Erythroblast (primary cell): ENCODE results near the gene TMEM95.

Experiments used
- DNase-seq, 2 experiments: peaks; one replicate each; lab custom pipeline; 2025; lab: John Stamatoyannopoulos, UW
- GATA1 ChIP-seq: IDR thresholded peaks from 2 replicates; pipeline ENCODE4 v1.6.1; 2011; ENCODE audit warnings: low read depth, mild to moderate bottlenecking, control low read depth, low read length, moderate library complexity
- POLR2A ChIP-seq: IDR thresholded peaks from 2 replicates; pipeline ENCODE4 v1.6.1; 2011; ENCODE audit warnings: mild to moderate bottlenecking, low read length

The TMEM95 gene

DNA sequence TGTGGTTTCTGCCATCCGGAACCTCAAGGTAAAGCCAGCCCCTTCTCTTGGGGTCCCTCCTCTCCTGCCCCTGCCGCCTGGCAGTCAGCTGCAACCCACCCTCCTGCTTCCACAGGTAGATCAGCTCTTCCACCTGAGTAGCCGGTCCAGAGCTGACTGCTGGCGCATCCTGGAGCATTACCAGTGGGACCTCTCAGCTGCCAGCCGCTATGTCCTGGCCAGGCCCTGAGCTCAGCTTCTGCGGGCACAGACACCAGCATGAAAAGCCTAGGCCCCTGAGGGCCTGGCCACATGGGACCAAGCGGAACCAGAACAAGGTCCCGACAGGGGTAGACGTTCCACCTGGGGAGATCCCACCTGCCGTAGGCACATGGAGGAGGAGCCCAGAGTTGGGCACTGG, 33.9 kb downstream of the TMEM95 start:
- no peak for DNase-seq
- TF ChIP-seq POLR2A (no peak), GATA1 (no peak)

DNA sequence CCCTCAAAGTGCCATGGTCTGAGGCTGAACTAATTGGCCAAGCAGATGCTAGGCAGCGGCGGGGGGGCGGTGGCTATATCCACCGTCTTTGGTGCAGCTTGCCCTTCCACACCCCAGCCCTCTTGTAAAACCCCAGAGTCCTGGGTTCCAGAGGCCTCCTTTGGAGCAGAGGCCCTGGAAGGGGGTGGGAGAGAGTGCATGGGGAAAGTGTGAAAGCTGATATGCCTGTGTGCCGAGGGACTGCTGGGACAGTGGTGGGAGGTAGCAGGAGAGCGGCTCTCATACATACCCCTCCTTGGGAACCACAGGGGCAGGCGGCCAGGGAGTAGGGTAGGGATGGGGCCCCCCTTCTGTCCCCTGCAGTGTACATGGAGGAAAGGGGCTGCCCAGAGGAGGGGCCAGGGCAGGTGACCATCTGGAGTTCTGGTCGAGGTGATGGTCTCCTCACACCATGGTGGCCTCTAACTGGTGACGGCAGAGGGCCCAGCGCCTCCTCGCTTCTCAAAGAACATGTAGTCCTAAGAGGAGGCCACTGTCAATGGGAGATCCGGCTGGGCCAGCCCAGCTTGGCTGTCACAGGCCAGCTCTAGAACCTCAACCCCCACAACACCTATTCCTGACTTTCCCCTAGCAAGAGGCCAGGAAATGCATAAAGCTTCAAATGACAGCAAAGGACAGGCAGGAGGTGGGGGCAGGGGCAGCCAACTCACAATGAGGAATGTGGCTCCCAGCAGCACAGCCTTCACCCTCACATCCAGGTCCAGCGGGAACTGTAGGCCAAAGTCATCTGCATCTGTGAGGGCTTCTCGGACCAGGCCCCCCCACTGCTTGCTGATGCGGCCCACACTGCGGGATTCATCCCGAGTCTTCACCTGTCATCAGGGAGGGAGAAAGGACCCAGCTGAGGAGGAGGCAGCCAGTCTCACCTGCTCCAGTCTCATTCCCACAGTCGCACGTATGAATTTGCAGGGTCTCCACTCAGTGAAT, 35.3 kb downstream of the TMEM95 start:
- TF ChIP-seq GATA1 (no peak), POLR2A (no peak)
- no peak for DNase-seq

GRCh38 chr17:7391307-7391706, 36.4 kb downstream of the TMEM95 start:
- no peak for DNase-seq
- TF ChIP-seq GATA1, result no peak
- TF ChIP-seq POLR2A, result no peak

GRCh38 chr17:7392696-7393612, 38.0 kb downstream of the TMEM95 start:
- TF ChIP-seq POLR2A (no peak), GATA1 (no peak)
- no peak for DNase-seq

DNA sequence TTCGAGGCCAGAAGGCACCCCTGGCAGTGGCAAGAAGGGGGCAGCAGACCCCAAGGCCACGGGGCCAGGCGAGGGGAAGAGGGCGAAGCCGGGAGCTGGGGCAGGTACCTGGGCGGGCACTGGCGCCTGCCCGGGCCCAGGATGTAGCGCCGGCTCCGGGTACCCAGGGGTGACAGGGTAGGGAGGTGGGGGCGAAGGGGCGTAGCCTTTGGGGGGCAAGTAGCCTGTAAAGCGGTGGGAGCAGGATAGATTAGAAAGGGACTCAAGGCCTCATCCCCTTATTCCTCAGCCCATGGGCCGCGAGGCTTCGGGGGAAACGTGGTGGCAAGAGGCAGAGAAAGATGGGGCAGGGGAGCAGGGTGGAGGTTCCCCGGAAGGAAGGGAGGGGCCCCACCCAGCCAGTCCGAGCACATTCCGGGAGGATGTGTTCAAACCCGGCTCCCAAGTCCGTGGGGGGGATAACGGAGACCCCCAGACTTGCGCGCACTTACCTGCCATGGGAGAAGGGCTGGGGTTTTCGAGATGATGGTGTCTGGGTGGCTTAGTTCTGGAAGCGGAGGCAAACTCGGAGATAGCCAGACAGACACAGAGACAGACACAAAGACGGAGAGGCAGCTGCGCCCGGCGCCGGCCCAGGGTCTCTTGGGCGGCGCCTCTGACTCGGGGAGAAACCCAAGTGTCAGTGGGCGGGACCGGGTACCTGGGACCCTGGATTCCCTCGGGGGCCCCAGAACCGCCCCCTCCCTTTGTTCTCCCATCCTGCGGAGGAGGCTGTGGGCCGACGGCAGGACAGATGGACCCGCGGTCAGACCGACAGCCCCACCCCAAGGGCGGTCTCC, 38.9 kb downstream of the TMEM95 start:
- TF ChIP-seq GATA1 (no peak), POLR2A (no peak)
- DNase-seq, result peak in 1 of 2 experiments; percentile 64

DNA sequence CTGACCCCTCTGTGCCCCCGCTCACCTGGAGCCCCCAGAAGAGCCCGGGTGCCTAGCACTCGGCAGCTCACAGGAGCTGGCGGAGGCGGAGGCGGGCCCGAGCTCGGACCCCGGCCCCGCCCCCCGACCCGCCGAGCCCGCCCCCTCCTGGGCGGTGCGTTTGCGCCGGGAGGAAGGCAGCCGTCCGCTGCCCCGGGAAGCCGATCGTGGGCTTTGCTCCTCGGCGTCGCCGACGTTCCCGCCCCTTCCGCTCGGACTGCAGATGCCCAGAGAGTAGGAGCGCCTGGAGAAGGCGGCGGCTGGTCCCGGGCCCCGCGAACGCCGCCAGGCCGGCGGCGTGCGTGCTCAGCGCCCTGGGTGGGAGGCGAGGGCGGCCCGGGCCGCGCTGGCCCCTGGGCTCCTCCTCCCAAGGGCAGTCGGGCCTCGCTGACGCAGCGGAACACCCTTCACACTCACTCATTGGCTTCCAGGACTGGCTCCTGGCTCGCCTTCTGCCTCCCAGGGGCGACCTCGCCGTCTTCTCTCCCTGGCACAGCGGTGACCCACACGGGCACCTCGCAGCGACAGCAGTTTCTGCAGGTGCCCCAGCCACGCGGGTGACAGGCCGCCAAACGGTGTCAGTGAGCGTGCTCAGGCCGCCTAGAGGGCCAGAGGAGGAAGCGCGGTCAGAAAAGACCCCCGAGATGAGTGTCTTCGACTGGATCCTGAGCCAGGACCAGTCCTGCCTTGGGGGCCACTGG, 39.7 kb downstream of the TMEM95 start, which contains the start of gene PLSCR3:
PLSCR3 (minus strand) TSS at position 74 of the 740 bp plus-strand sequence. CDS start 415 bp downstream, outside the sequence.
- peak; percentile 88 for TF ChIP-seq POLR2A
- TF ChIP-seq GATA1, result no peak
- peak; percentile 83 to 90 for DNase-seq

- TF ChIP-seq POLR2A, result no peak
- no peak for TF ChIP-seq GATA1
- DNase-seq, result no peak
Measured at GRCh38 chr17:7396147-7396546, 41.2 kb downstream of the TMEM95 start.

- TF ChIP-seq GATA1, result no peak
- no peak for TF ChIP-seq POLR2A
- DNase-seq, result no peak
Measured at GRCh38 chr17:7398612-7399011, 43.7 kb downstream of the TMEM95 start.

DNA sequence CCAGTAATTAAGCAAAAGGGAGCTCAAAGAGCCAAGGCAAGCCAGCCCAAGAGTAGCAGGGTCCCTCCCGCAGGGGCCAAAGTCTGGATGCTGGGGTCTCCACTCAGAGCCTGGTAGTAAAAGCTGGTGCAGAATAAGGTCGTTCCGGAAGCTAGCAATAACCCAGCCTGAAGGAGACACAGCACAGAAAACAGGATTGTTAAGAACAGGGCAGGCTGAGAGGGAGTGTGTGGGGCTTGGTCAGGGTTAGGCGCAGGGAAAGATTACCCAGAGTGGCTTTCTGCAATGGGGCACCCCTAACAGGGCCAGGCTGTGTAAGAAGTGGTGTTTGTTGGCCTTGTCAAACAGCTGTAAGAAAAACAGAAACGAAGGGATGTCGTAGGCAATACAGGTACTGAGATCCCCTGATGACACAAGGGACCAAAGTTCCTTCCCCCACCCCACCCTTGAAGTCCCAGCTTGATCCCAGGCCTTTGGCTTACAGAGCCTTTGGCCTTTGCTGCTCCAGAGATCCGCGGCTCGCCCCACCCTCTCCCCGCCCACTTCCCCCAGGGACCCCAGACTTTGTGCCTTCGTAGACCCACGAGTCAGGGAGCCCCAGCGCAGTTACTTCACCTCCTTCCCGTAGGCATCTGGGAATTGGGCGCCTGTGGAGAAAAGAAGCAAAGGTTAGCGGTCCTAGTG, 48.2 kb downstream of the TMEM95 start:
- DNase-seq, result peak; percentile 54 to 73
- TF ChIP-seq GATA1 (no peak), POLR2A (no peak)

DNA sequence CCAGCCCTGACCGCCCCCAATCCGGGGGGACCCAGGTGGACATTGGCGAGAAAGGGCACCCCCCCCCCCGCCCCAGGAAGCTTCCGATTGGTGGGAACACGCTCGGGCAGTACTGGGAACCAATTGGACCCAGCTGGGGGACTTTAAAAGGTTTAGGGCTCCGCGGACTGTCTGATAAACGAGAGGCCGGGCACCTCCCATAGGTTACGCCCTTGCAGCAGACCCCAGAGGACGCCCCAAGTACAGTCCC, 48.7 kb downstream of the TMEM95 start:
- TF ChIP-seq GATA1, result no peak
- no peak for TF ChIP-seq POLR2A
- no peak for DNase-seq

DNA sequence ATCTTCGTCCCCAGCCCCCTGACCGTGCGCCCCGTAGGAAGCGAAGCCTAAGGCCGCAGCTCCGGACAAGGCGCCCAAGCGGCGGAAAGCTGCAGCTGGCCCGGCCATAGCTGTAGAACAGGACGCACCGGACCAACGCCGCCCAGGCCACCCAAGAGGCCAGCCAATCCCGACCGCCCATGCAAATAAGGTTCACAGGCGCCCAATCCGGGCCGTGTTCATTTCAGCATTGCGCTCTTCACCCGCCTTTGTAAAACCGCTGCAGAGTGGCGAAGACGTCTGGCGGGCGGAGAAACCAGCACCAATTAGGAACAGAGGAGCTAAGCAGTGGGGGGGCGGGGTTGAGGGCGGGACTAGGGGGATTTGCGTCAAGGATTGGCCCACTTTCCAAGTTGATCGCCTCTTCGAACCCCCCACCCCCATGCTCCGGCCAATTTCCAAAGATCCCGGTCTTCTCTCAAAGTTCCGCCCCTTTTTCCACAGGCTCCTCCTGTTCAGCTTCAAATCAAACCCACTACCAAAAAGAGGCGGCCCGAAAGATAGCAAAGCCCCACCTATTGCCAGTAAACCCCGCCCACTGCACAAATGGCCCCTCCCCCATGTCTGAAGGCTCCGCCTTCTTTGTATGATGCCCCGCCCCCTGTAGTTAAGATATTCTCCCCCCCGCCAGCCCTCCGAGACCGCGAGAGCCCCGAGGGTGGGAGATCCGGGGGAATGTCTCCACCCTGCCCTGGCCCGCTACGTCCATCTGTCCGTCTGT, 49.2 kb downstream of the TMEM95 start, which contains the start of gene TMEM256:
TMEM256 (minus strand) TSS at position 121 of the 760 bp plus-strand sequence; CDS start at position 108, 13 bp downstream.
- DNase-seq, result peak; percentile 99

More for the DNA sequence above, 49.2 kb downstream of the TMEM95 start, which contains the start of gene TMEM256:
- TF ChIP-seq POLR2A, result peak; percentile 83
- no peak for TF ChIP-seq GATA1
